Panc1 (cell line): ENCODE measurements around the gene BMP10.

Experiments used
- POLR2AphosphoS5 ChIP-seq: IDR thresholded peaks from 2 replicates; pipeline ENCODE4 v1.6.1; 2012; ENCODE audit warnings: mild to moderate bottlenecking, low read depth, low read length, moderate library complexity
- TF ChIP-seq, protein P1 (sequence below): fragments of 450-650 bp; IDR thresholded peaks from 2 replicates; pipeline ENCODE4 v1.5.1; 2017; ENCODE audit warnings: mild to moderate bottlenecking

DNA sequence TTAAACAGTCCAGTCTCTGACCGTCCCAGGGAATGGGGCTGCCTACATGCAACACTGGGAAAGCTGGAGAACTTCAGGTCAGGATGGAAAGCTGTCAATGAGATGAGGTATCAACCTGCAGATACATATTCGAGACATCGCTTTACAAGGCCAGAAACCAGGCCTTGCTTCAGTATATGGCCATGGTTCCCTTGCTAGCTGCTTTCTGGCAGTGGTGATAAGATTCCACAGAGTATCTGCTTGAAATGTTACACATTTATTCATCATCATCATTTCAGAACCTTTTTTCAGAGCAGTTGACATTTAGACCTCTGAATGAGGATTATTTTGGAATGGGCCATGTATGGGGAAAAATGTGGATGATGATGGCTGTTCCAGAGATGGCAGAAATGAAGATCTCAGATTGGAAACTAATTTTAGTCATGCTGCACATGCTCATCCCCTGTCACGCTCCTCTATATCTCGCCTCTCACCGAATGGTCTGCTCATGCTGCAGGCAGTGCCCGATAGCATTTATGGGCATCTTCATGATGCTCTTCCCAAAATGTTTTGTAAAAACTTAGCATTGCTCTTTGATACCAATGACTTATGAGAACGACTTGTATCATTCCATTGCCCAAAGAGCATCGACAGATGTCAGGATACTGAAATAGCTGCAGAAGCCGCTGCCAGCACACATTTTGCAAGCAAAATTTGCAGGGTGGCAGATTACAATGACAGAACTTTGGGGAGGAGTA is 14.0 kb upstream of the BMP10 start:
- TF ChIP-seq, protein P1, sequence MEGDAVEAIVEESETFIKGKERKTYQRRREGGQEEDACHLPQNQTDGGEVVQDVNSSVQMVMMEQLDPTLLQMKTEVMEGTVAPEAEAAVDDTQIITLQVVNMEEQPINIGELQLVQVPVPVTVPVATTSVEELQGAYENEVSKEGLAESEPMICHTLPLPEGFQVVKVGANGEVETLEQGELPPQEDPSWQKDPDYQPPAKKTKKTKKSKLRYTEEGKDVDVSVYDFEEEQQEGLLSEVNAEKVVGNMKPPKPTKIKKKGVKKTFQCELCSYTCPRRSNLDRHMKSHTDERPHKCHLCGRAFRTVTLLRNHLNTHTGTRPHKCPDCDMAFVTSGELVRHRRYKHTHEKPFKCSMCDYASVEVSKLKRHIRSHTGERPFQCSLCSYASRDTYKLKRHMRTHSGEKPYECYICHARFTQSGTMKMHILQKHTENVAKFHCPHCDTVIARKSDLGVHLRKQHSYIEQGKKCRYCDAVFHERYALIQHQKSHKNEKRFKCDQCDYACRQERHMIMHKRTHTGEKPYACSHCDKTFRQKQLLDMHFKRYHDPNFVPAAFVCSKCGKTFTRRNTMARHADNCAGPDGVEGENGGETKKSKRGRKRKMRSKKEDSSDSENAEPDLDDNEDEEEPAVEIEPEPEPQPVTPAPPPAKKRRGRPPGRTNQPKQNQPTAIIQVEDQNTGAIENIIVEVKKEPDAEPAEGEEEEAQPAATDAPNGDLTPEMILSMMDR, result no peak
- TF ChIP-seq POLR2AphosphoS5, result no peak
